ENCODE results near the gene PLCH2.
A peak's percentile ranks its signal among the peaks of the same experiment; 100 is the strongest.

PLCH2 gene

DNA sequence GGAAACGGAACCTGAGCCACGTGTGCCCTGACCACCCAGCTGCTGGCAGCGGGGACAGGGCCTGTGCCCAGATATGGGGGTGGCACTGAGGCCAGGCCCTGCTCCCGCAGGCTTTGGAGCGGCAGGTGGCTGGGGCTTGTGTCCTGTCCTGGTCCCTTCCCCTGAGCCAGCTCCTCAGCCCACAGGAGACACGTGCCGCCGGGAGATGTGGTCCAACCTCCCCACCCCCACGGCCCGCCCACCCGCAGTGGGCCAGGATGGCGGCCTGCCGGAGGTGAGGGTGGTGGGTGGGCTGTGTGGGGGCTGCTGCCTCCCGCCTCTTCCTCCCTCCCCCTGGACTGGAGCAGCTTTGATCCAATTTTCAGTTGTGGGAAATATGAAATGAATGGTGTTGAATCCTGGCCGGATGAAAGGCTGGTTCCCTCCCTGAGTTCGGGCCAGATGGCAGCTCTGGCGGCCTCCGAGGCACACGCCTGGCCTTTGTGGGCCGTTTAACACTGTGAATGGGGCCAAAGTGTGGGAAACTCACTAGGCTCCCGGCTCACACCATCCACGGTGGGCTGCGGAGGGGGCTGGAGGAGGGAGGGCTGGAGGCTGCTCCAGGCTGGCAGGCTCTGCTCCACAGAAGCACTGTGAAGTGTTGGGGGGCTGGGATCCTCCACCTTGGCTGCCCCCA, 56.5 kb downstream of the PLCH2 start:
- DNase-seq, result no peak

DNA sequence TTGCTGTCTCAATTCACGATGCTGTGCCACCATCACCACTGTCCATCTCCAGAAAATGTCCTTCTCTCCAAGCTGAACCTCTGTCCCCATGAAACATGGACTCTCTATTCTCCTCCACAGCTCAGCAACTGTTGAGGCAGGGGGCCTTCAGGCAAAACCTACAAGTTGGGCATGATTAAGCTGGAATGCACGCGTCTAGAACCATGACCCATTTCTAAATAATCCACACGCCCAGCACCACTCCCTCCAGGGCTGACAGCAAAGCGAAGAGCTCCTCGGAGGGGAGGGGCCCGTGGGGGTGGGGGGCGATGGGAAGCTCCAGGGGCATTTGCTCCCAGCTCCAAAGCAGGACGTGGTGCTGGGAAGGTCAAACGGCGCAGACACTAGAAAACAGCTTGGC, 57.3 kb downstream of the PLCH2 start:
- DNase-seq, result peak; percentile 79

DNA sequence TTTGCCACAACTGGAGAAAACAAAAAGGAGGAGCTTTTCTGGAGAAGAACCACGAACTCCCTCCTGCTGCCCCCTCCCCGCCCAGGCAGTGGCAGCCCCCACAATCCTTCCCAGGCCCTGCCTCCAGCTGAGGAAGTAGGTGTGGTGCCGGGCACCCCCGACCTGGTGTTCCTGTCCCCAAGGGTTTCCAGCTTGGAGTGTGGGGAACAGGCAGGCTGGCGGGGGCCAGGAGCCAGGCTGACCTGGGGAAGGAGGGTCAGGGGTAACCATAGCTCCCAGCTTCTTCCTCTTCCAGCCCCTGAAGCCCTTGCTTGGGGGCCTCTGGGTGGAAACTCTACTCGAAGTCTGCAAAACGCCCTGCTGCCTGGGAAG, 58.2 kb downstream of the PLCH2 start:
- no peak for DNase-seq

DNA sequence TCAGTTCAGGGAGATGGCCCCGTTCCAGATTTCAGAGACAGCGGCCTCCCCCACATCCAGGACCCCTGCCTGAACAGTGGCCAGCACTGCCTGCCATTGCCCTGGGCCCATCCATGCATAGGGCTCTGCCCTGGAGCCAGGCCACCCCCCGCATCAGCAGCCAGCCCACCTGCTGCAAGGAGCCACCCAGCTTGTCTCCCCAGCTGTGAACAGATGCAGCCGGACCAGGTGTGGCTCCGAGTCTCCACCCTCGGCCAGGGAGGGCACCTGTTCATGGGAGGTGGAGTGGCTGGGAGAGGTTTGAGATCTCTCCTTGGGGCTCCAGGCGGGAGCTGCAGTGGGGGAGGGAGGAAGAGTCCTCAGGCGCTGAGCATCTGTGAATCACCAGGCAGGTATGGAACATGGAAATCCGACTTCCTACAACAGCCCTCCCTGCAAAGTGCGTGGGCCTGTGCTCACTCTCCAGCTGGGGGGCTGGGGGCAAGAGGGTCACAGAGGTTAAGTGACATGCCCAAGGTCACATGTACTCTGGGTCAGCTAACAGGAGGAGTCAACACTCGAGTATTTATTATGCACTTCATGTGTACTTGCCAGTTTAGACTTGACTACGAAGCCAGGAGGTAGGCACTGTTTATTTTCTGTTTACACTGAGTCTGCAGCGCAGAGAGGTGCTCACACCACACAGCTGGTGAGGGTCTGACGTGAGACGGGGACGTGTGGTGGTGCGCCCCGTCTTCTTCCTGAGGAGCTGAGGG, 58.8 kb downstream of the PLCH2 start:
- peak; percentile 44 for DNase-seq

DNA sequence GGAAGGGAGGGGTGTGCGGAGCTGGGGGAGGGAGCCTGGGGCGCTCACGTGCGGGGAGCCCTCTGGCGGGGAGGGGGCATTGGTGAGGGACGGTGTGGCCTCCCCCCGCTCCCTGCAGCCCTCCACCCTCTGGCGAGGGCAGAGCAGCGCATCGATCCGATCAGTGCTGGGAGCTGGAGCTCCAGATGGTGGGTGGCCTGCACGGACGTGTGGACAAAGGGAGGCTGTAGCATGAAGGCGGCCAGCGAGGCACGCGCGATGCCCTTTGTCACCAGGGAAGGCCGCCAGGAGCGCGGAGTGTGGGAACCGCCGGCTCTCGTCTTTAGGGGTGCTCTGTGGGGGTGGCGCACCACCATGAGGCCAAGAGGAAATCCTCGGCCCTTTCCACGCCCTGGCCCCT, 59.4 kb downstream of the PLCH2 start:
- DNase-seq, result no peak

DNA sequence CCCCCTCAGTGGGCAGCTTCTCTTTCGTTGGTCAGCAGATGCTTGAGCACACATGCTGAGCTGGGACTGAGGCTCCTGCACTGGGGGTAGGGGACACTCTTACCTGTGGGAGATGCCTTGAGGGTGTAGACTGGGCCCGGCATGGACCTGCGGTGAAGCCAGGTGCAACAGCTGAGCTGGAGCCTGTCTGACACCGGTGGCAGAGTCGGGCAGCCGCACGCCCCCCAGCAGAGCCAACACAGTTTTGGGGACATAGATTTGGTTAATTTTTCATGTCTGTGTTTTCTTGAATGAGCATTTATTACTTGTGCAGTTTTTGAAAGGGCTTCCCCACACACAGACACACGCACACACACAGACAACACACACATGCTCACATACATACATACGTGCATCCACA, 59.9 kb downstream of the PLCH2 start:
- no peak for DNase-seq

DNA sequence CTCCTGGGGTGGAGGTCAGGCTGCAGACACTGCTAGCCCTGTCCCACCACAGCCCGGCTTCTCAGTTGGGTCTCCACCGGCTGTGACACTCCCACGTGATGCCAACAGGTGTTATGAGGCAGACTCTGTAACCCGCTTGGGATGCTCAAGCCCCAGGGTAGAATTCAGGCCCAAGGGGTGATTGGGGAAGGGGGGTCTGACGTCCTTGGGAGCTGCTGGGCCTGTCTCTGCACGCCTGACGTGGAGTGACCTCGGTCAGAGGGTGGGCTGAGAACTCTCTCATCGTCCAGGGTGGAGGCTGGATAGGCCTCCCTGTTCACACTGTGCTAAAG, 61.7 kb downstream of the PLCH2 start:
- no peak for DNase-seq

DNA sequence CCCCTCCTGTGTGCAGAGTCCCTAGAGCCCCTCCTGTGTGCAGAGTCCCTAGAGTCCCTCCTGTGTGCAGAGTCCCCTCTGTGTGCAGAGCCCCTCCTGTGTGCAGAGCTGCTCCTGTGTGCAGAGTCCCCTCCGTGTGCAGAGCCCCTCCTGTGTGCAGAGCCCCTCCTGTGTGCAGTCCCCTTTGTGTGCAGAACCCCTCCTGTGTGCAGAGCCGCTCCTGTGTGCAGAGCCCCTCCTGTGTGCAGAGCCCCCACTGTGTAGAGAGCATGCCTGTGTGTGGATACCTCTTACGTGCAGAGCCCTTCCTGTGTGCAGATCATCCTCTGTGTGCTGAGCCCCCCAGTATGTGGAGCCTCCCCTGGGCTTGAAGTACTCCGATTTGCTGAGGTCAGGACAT, 62.3 kb downstream of the PLCH2 start:
- DNase-seq, result no peak

DNA sequence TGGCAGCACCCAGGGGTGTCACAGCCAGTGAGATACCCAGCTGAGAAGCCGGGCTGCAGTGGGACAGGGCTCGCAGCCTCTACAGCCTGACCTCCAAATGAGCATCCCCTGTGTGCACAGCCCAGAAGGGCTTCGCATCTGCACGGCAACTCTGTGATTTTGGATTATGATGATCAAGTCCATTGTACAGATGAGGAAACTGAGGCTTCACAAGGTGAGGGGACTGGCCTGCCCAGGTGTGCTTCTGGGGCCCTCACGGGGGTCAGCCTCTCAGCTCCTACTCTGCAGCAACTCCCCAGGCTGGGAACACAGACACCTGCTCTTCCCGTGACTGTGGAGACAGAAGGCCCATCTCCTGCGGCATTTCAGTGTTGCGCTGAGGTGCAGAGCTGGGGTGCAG, 62.8 kb downstream of the PLCH2 start:
- DNase-seq, result no peak

DNA sequence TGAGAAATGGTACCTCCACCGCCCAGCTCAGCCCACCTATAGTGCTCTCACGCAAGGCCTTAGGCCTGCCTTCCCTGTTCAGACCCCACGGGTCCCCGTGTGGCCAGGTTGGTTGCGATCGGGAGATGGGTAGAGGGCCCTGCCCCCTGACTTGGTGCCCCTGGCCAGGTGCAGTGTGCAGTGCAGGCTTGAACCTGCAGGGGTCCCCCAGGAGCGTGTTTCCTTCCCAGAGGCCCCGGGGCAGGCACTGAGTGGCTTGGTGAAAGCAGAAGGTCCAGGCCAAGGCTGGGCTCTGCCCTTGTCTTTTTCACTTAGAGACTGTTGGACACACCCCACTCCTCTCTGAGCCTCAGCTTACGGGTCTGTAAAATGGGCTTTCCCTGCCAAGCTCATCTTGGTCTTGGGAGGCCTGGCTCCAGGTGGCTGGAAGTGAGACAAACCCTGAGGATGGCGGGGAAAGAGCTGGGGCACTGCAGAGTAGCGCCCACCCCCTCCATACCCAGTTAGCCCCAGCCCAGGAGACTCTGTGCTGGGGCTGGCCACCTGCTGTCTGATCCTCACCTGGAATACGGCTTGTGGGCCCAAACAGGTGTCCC, 63.3 kb downstream of the PLCH2 start:
- no peak for DNase-seq

DNA sequence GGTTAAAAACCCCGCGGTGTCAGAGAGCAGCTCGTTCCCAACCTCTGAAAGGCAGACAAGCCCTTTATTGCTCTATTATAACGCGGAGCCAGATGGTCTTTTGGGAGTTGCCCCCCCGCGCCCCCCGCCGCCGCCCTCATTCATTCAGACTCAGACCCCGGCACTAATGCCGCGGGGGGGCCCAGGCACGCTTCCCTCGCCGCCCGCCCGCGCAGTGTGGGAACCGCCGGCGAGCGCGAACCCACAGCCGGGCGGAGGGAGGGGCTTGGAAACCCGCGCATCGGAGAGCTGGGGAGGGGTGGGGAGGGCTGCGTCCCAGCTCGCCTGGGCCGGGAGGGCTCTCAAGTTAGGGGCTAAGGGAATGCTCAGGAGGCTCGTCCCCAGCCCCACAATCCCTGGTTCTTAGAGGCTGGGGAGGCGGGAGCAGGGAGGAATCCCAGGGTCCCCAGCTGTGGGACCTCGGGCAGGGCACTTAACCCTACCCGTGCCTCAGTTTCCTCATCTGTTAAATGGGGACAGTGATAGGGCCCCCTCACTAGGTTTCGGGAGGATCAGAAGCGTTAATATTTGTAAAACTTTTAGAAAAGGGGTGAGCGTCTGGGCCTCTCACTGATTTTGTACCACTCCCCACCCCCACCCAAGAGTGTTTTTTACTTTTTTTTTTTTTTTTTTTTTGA, 64.9 kb downstream of the PLCH2 start:
- DNase-seq, result no peak

DNA sequence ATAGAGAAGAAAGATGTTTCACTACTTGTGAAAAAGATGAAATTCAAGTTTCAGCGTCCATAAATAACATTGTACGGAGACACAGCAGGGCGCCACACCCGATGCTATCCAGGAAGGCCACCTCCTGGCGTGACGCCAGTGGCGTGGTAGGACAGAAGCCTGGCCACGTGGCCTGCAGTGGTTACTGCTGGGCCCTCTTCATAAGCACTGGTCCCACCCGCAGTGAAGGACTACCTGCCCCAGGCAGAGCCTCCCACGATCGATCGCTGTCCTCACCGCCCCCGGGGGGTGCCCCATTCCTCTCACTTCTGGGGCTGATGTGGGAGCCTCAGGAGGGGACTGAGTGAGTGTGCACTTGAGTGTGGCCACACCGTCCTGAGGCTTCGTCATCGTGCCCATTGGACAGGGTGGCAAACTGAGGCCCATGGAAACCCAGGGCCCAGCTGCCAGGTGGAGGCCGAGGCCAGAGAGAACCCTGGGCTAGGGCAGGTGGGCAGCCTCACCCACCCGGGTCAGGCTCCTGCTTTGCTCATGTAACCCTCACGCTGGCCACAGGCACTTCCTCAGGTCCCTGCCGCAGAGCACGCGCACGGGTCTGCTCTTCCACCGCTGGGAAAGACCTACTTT, 65.6 kb downstream of the PLCH2 start:
- DNase-seq, result peak; percentile 40

DNA sequence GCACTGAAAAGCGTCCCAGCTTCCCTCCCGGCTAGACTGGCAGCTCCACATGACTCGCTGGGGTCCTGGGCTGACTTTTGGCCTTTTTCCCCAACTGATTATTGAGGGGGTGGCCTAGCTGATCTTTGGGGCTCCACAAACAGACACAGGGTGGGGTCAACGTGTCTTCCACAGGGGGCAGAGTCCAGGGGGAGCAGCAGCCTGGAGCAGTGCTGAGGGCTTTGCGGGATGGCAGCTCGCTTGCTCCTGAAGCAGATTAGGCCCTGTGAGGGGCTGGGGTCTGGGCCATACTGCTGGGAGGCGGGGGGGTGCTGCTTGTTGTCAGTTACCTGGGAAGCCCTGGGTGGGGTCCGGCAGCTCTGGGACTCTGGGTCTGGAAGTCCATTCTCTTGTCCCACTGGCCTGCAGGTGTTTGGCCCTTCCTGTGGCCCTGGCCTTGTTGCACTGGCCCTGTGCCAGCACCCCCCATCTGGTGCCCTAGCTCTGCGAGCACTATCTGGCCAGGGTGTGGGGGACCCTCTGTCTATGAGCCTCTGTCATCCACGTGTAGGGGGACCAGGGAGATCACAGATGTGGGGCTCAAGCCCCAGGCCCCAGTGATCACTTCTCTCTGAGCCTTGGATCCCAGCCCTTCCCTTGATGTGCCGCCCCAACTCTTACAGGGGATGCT, 66.3 kb downstream of the PLCH2 start:
- DNase-seq, result no peak

DNA sequence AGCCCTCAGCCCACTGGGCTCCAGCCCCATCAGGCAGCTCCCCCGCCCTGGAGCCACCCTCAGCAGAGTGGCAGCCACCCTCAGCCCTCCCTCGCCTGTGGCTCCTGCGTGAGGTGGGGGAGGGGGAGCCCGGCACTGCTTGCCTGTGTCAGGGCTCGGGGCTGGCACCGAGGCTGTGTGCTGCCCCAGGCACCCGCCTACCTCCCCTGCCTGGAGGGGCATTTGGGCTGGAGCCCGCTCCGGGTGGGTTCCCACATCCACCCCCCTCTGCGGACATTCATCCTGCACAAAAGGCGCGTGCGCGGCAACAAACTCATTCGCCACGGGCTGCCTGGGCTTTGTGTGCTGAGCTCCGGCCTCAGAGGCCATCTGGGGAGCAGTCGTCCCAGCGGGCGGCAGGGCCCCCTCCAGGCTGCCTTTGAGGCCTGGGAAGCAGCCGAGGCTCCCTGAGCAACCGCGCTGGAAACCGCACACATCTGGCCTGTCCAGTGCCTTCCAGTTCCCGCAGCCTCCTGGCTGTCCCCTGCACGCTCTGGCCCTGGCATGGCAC, 67.5 kb downstream of the PLCH2 start:
- peak; percentile 44 for DNase-seq

DNA sequence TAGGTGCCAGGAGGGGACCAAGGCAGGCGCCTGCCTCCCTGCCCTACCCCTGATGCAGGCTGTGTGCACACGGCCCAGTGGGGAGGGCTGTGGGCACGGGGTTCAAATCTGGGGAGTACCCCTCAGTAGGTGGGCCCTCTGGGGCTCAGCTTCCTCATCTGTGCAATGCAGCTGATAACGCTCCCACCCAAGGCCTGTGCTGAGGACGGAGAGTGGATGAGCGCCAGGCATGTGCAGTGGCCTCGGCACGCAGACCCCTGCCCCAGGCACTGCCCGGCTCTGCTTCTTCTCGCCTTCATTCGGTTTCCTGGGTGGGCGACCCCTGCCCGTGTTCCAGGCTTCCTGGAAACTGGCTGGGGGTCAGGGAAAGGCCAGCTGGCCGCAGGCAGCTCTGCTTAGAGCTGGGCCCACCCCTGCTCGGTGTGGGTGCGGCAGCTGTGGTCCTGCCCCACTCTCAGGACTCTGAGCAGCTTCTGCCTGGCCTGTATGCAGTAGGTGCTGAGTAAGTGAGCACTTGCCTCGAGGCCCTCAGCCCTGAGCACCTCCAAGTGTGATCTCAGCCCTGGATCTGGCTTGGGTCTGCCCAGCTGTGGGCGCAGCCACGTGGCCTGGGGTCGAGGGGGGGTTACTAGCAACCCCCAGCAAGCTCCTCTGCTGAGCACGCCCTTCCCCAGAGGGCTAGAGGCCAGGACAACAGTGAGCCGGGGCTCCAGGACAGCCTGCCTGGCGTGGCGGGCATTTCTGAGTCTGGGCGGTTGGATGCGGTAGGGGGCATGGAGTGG, 68.2 kb downstream of the PLCH2 start:
- no peak for DNase-seq

DNA sequence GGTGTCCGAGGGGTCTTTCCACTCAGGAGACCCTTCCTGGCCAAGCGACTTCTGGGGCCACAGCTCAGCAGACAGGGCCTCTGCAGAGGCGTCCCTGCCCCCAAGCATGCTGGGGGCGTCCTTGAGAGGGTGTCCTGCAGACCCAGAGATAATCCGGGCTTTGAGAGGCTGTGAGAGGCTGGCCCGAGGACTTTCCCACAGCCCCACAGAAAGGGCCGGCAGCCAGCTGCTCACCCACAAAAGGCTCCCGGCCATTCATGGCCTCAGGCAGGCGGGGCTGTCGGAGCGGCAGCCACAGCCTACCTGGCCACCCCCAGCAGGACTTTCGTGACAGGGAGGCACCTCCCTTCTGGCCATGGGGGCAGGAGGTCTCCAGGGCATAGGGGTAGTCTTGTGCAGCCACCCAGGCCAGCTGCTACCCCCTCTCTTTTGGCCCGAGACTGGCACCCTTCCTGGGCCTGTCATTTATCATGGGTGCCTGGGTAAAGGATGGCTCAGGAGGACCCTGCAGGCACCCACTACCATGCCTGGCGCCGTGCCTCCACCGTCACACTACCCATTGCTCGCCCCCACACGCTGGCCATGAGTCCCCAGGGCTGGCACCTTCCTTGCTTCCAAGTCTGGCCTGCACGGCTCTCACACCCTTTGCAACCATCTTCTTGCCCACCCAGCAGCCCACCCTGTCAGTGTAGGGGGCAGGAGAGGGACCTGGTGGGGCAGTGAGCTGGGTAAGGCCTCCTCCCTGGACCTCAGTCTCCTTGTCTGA, 69.0 kb downstream of the PLCH2 start:
- DNase-seq, result no peak

DNA sequence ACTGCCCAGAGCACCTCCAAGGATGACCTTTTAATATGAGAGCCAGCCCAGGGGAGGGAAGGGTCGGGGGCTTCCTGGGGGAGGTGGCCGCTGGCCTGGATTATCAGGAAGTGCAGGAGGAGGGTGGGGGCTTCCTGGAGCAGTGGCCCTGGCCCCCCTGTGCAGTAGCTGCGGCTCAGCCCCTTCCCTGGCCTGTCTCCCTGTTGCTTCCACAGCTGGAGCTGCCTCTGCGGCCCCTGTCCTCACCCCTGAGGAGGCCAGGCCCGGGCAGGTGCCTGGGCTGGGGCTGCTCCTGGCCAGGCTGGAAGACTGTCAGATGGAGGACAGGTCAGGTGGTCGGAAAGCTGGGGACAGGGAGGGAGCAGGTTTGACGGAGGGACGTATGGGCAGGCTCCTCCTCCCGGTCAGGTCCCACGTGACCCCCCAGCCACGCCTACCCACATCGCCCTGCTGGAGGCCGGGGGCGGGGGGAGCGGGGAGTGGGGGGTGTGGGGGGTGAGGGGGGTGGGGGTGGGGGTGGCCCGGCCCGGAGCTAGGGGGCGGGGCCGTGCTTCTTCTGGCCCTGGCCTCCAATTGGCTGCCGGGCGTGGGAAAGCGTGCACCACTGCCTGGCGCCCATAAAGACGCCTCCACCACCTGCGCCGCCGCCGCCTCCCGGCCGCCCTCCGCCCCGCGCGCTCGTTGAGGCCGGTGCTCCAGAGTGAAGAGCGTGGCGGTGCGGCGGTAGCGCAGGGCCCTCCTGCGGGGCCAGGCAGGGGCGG, 69.8 kb downstream of the PLCH2 start:
- peak; percentile 77 for DNase-seq

DNA sequence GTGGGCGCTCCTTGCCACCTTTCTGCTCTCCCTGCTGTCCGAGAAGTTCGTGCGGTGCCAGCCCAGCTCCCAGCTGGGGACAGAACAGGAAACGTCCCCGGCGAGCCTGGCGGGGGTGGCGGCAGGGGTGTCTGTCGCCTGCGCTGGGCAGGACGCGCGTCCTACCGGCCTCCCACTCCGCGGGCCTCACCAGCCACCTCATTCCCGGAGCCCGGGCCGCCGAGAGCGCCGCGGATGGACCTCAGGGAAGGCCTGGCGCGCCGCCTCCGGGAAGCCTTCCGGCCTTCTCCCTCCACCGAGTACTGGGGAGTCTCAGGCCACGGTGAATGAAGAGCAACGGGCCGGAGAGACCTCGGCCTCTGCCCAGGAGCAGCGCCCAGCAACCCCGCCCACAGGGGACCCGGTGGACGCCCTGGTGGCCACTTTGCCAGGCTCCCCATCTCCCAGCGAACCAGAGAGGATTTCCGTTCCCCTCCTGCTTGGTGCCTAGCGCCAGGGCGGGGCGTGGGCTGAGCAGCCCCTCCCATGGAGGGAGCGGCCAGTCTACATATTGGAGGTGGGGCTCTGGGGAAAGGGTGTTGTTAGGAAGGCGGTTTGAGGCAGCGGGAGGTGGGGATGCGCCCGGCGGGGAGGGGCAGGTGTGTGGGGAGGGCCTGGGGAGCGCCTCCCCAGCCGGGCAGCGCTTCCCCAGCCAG, 70.6 kb downstream of the PLCH2 start:
- DNase-seq, result peak; percentile 71
